ENCODE results near the gene NSD1. TPM values are rescaled to one million over a fixed set of nuclear protein-coding genes. Genes with fewer than 3 reads are reported as not detected.

Gene NSD1
- total and polyA plus RNA-seq, 2 of the 4 experiments (the other 2 are of a cell fraction) = 7.7 to 31.0 TPM

GRCh38 chr5:177343777-177344176 is 210.2 kb downstream of the NSD1 start:
- ChIA-PET CTCF (no interaction called here), POLR2A (ENCODE audit: unreplicated experiment) (no interaction called here)
- no peaks in the 10 kb centered on the region for H3K9me3 ChIP-seq (ENCODE audit: control insufficient read depth, insufficient read depth, low read length)
- no peak overlapping the region for H2BK120ac ChIP-seq (ENCODE audit: low read depth, low read length)
- no peak overlapping the region for H3K4me3 ChIP-seq (ENCODE audit: insufficient read depth, low read depth, low read length)
- H3K27me3 ChIP-seq (ENCODE audit: control insufficient read depth, insufficient read depth, low read length) = no peaks in the 10 kb centered on the region
- no peak overlapping the region for H2AK9ac ChIP-seq (replicated peaks; ENCODE audit: low read depth, low read length, poor library complexity)
- no peak overlapping the region for H2BK15ac ChIP-seq (ENCODE audit: low read depth, low read length)
- dilution Hi-C loops (cut with HindIII; ENCODE audit: low sequenced_read_pairs, unreplicated experiment) = no loop called here
- H3K23ac ChIP-seq (ENCODE audit: low read depth, low read length) = no peak overlapping the region
- 94% methylated on average over 3 of the region's 6 CpGs; no CpG with 5 or more reads in 1 of the 2 experiments for WGBS, 2 experiments (ENCODE audit: extremely low coverage in 2 of 2, insufficient read length in 1 of 2)
- H3K14ac ChIP-seq (replicated peaks; ENCODE audit: low read depth, low read length) = no peak overlapping the region
- no peak overlapping the region for H4K91ac ChIP-seq (ENCODE audit: insufficient read depth, low read depth, low read length)
- TF ChIP-seq NFE2L2 (IDR thresholded peaks at IDR 0.05; ENCODE audit: low read depth, low read length) (no peak), POLR2A (IDR thresholded peaks at IDR 0.05; ENCODE audit: low read depth, low read length) (no peak), CEBPB (IDR thresholded peaks at IDR 0.05; ENCODE audit: low read depth, low read length) (no peak), USF2 (IDR thresholded peaks at IDR 0.05; ENCODE audit: low read depth, low read length) (no peak), MAZ (IDR thresholded peaks at IDR 0.05; ENCODE audit: borderline replicate concordance, low read depth, low read length) (no peak), ELK1 (IDR thresholded peaks at IDR 0.05; ENCODE audit: borderline replicate concordance, low read depth, low read length) (no peak), SMC3 (IDR thresholded peaks at IDR 0.05; ENCODE audit: low read depth, low read length) (no peak), FOS (IDR thresholded peaks at IDR 0.05; ENCODE audit: low read depth, low read length) (no peak), RCOR1 (IDR thresholded peaks at IDR 0.05; ENCODE audit: insufficient replicate concordance, low read length) (no peak), CTCF (conservative IDR thresholded peaks at IDR 0.05; ENCODE audit: low read depth, low read length) (no peak), RAD21 (IDR thresholded peaks at IDR 0.05; ENCODE audit: low read length) (no peak), BHLHE40 (IDR thresholded peaks at IDR 0.05; ENCODE audit: low read depth, low read length) (no peak), MAFK (IDR thresholded peaks at IDR 0.05; ENCODE audit: low read depth, low read length) (no peak)
- no peak overlapping the region for H2AFZ ChIP-seq (replicated peaks; ENCODE audit: low read length, poor library complexity)
- H2BK5ac ChIP-seq (ENCODE audit: low read depth, low read length, poor library complexity, severe bottlenecking) = no peak overlapping the region
- H4K8ac ChIP-seq (ENCODE audit: low read depth in 2 of 2, low read length in 2 of 2) = no peak overlapping the region
- intact Hi-C loops (cut with micrococcal nuclease) = no loop called here
- no peak overlapping the region for H3K4me2 ChIP-seq (ENCODE audit: low read depth, low read length)
- no peak overlapping the region for H3K27ac ChIP-seq (ENCODE audit: insufficient read depth, low read length)
- no peak overlapping the region for H4K5ac ChIP-seq (ENCODE audit: low read depth, low read length)
- ATAC-seq (ENCODE audit: low read depth) = no peak
- H3K4ac ChIP-seq (ENCODE audit: low read depth, low read length) = no peak overlapping the region
- H3K36me3 ChIP-seq (ENCODE audit: control insufficient read depth, insufficient read depth, low read length) = peaks cover 12% of the 10 kb centered on the region
- no peak overlapping the region for H3K9ac ChIP-seq (ENCODE audit: low read depth, low read length)
- no peak overlapping the region for H3K56ac ChIP-seq (ENCODE audit: extremely low read depth, insufficient read depth, low read length)
- H3K4me1 ChIP-seq (ENCODE audit: control insufficient read depth, insufficient read depth, low read length) = peaks cover 9% of the 10 kb centered on the region
- in situ Hi-C loops (cut with MboI; ENCODE audit: low sequenced_read_pairs) = no loop called here
- peaks cover 19% of the 10 kb centered on the region; the same call in 1 of the 2 replicates for H4K20me1 ChIP-seq (ENCODE audit: insufficient read depth, low read length)
- H3K9me1 ChIP-seq (ENCODE audit: insufficient read depth, low read length) = peaks cover 12% of the 10 kb centered on the region; the same call in 1 of the 2 replicates
- peaks cover 41 to 50% of the 10 kb centered on the region in 2 experiments for H3K79me1 ChIP-seq (ENCODE audit: low read depth in 1 of 2, low read length in 2 of 2)
- DNase-seq = no peak
- BruUV-seq (replicated peaks) = no TSS peak
- no peak overlapping the region for H2BK20ac ChIP-seq (ENCODE audit: low read depth, low read length)
- no peak overlapping the region for H2AK5ac ChIP-seq (ENCODE audit: low read depth, low read length)
- no peak overlapping the region for H3K18ac ChIP-seq (ENCODE audit: low read depth, low read length)

Measured in IMR-90 (cell line).